ENCODE data around the gene PHACTR3.

DNA sequence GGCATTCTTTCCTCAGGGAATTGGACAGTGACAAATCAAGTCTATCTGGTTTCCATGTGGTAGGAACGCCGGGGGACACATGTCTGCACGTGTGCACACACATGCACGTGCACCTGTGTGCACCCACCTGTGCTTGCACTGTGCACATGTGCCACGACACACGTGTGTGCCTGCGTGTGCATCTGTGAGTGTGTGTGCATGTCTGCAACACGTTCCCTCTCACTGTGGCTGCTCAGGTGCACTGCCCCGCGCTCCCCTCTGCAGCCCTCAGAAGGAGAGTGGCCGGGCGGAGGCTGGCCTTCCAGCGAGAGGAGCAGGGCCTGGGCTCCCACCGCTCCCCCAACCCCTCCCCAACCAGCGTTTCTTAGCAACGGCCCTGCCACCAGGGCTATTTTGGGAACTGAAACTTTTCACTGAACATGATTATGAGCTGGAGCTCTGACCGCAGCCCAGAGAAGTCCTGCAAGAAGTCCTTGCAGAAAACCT, 147.8 kb downstream of the PHACTR3 start:
- TF ChIP-seq, protein P1, sequence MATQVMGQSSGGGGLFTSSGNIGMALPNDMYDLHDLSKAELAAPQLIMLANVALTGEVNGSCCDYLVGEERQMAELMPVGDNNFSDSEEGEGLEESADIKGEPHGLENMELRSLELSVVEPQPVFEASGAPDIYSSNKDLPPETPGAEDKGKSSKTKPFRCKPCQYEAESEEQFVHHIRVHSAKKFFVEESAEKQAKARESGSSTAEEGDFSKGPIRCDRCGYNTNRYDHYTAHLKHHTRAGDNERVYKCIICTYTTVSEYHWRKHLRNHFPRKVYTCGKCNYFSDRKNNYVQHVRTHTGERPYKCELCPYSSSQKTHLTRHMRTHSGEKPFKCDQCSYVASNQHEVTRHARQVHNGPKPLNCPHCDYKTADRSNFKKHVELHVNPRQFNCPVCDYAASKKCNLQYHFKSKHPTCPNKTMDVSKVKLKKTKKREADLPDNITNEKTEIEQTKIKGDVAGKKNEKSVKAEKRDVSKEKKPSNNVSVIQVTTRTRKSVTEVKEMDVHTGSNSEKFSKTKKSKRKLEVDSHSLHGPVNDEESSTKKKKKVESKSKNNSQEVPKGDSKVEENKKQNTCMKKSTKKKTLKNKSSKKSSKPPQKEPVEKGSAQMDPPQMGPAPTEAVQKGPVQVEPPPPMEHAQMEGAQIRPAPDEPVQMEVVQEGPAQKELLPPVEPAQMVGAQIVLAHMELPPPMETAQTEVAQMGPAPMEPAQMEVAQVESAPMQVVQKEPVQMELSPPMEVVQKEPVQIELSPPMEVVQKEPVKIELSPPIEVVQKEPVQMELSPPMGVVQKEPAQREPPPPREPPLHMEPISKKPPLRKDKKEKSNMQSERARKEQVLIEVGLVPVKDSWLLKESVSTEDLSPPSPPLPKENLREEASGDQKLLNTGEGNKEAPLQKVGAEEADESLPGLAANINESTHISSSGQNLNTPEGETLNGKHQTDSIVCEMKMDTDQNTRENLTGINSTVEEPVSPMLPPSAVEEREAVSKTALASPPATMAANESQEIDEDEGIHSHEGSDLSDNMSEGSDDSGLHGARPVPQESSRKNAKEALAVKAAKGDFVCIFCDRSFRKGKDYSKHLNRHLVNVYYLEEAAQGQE (IDR thresholded peaks at IDR 0.05; ENCODE audit: low read depth) = no peak
- TF ChIP-seq ZBTB7A (IDR thresholded peaks at IDR 0.05; ENCODE audit: low read depth) (no peak), RAD21 (IDR thresholded peaks at IDR 0.05; ENCODE audit: low read depth) (no peak), TEAD4 (IDR thresholded peaks at IDR 0.05) (no peak)

Data from Ishikawa (cell line).